ENCODE data around the gene PRMT7. TPM values are rescaled to one million over a fixed set of nuclear protein-coding genes. Genes with fewer than 3 reads are reported as not detected.

Gene PRMT7
- total RNA-seq, 2 donors from 2014 or later, result 24.5 to 35.7 TPM

- TF ChIP-seq, protein P1, sequence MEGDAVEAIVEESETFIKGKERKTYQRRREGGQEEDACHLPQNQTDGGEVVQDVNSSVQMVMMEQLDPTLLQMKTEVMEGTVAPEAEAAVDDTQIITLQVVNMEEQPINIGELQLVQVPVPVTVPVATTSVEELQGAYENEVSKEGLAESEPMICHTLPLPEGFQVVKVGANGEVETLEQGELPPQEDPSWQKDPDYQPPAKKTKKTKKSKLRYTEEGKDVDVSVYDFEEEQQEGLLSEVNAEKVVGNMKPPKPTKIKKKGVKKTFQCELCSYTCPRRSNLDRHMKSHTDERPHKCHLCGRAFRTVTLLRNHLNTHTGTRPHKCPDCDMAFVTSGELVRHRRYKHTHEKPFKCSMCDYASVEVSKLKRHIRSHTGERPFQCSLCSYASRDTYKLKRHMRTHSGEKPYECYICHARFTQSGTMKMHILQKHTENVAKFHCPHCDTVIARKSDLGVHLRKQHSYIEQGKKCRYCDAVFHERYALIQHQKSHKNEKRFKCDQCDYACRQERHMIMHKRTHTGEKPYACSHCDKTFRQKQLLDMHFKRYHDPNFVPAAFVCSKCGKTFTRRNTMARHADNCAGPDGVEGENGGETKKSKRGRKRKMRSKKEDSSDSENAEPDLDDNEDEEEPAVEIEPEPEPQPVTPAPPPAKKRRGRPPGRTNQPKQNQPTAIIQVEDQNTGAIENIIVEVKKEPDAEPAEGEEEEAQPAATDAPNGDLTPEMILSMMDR (IDR thresholded peaks at IDR 0.05), result no peak
- no peaks in the 10 kb centered on the region for H3K36me3 ChIP-seq
Observed at GRCh38 chr16:68331879-68332410, 21.1 kb downstream of the PRMT7 start.

GRCh38 chr16:68332411-68333121 is 21.7 kb downstream of the PRMT7 start:
- Histone ChIP-seq H3K27ac (peak overlapping the region in 1 of 2 donors; percentile 22), H3K9me3 (no peaks in the 10 kb centered on the region), H3K36me3 (peaks cover 4% of the 10 kb centered on the region), H3K4me3 (no peak overlapping the region), H3K27me3 (no peaks in the 10 kb centered on the region), H3K4me1 (peaks cover 0 to 7% of the 10 kb centered on the region in 2 donors)
- TF ChIP-seq, protein P1 (IDR thresholded peaks at IDR 0.05), result no peak
- no peak for DNase-seq (ENCODE audit: low spot score)

More at GRCh38 chr16:68331879-68332410, 21.1 kb downstream of the PRMT7 start:
- H3K27ac ChIP-seq, result peak overlapping the region in 1 of 2 donors; percentile 22
- no peak for DNase-seq (ENCODE audit: low spot score)
- H3K27me3 ChIP-seq, result no peaks in the 10 kb centered on the region
- no peak overlapping the region for H3K4me3 ChIP-seq
- H3K9me3 ChIP-seq, result no peaks in the 10 kb centered on the region
- H3K4me1 ChIP-seq, result peaks cover 0 to 7% of the 10 kb centered on the region in 2 donors

- TF ChIP-seq, protein P1 (IDR thresholded peaks at IDR 0.05), result no peak
- H3K4me1 ChIP-seq, result peaks cover 0 to 7% of the 10 kb centered on the region in 2 donors
- no peak overlapping the region for H3K27ac ChIP-seq
- no peak overlapping the region for H3K4me3 ChIP-seq
- peaks cover 30% of the 10 kb centered on the region for H3K36me3 ChIP-seq
- DNase-seq (ENCODE audit: low spot score), result no peak
- H3K9me3 ChIP-seq, result no peaks in the 10 kb centered on the region
- no peaks in the 10 kb centered on the region for H3K27me3 ChIP-seq
Observed at GRCh38 chr16:68335175-68335574, 24.4 kb downstream of the PRMT7 start.

GRCh38 chr16:68338326-68339119 is 27.7 kb downstream of the PRMT7 start:
- peaks cover 56% of the 10 kb centered on the region for H3K36me3 ChIP-seq
- H3K9me3 ChIP-seq, result no peaks in the 10 kb centered on the region
- DNase-seq (ENCODE audit: low spot score), result no peak
- H3K4me3 ChIP-seq, result no peak overlapping the region
- H3K4me1 ChIP-seq, result no peaks in the 10 kb centered on the region
- TF ChIP-seq, protein P1 (IDR thresholded peaks at IDR 0.05), result no peak
- H3K27ac ChIP-seq, result no peak overlapping the region
- H3K27me3 ChIP-seq, result no peaks in the 10 kb centered on the region

- Histone ChIP-seq H3K4me3 (no peak overlapping the region), H3K27ac (no peak overlapping the region), H3K4me1 (no peaks in the 10 kb centered on the region), H3K36me3 (peaks cover 58% of the 10 kb centered on the region), H3K9me3 (no peaks in the 10 kb centered on the region), H3K27me3 (no peaks in the 10 kb centered on the region)
- DNase-seq (ENCODE audit: low spot score), result no peak
- TF ChIP-seq, protein P1 (IDR thresholded peaks at IDR 0.05), result no peak
Observed at GRCh38 chr16:68339214-68339613, 28.4 kb downstream of the PRMT7 start.
